NCI-H69 (cell line): Measurements from ENCODE around the gene CALB2.

Experiments
- DNase-seq: peaks from one replicate; lab custom pipeline; 2025; lab: John Stamatoyannopoulos, UW

CALB2 gene

GRCh38 chr16:71389330-71389729 lies 30.8 kb downstream of the CALB2 start:
- DNase-seq, result no peak

- no peak for DNase-seq
Measured at GRCh38 chr16:71396594-71396993, 38.1 kb downstream of the CALB2 start.

- no peak for DNase-seq
Measured at GRCh38 chr16:71399801-71400563, 41.5 kb downstream of the CALB2 start.

GRCh38 chr16:71402007-71402406 lies 43.5 kb downstream of the CALB2 start:
- DNase-seq, result no peak

- DNase-seq, result no peak
Measured at GRCh38 chr16:71402674-71403073, 44.2 kb downstream of the CALB2 start.

GRCh38 chr16:71404364-71404763 lies 45.8 kb downstream of the CALB2 start:
- DNase-seq, result no peak

GRCh38 chr16:71406316-71406715 lies 47.8 kb downstream of the CALB2 start:
- no peak for DNase-seq

GRCh38 chr16:71406724-71407123 lies 48.2 kb downstream of the CALB2 start:
- no peak for DNase-seq

GRCh38 chr16:71407731-71408130 lies 49.2 kb downstream of the CALB2 start:
- no peak for DNase-seq

GRCh38 chr16:71408536-71408935 lies 50.0 kb downstream of the CALB2 start:
- no peak for DNase-seq

GRCh38 chr16:71409011-71409775 lies 50.7 kb downstream of the CALB2 start:
- no peak for DNase-seq

GRCh38 chr16:71410146-71410545 lies 51.6 kb downstream of the CALB2 start:
- no peak for DNase-seq

GRCh38 chr16:71412270-71413160 lies 54.0 kb downstream of the CALB2 start:
- peak; percentile 79 for DNase-seq

GRCh38 chr16:71413341-71413740 lies 54.8 kb downstream of the CALB2 start:
- DNase-seq, result no peak

- no peak for DNase-seq
Measured at GRCh38 chr16:71414038-71414437, 55.5 kb downstream of the CALB2 start.

- DNase-seq, result peak; percentile 42
Measured at GRCh38 chr16:71421911-71422310, 63.4 kb downstream of the CALB2 start.

- no peak for DNase-seq
Measured at GRCh38 chr16:71423016-71423415, 64.5 kb downstream of the CALB2 start.

GRCh38 chr16:71423865-71424264 lies 65.3 kb downstream of the CALB2 start:
- DNase-seq, result no peak

- DNase-seq, result no peak
Measured at GRCh38 chr16:71424626-71425025, 66.1 kb downstream of the CALB2 start.

GRCh38 chr16:71425746-71426068 lies 67.2 kb downstream of the CALB2 start:
- no peak for DNase-seq

GRCh38 chr16:71426069-71426879 lies 67.8 kb downstream of the CALB2 start:
- peak; percentile 97 for DNase-seq
